OCI-LY7 (cell line): ENCODE results near the gene TNS2. TPM values are rescaled to one million over a fixed set of nuclear protein-coding genes. Genes with fewer than 3 reads are reported as not detected.

Experiments
- BruUV-seq: library from RNA; stranded (reverse); fragments of 400-500 nt; replicated peaks from 2 replicates; lab custom pipeline; 2021; lab: Mats Ljungman, UMichigan
- CTCF ChIA-PET: fragments of 300-600 bp; sonication (Branson Sonifier 250); formaldehyde crosslinking; loops from one replicate; lab custom pipeline; 2022; ENCODE audit warnings: antibody characterized with exemption; ENCODE audit not compliant: unreplicated experiment; lab: Charles Lee
- POLR2A ChIA-PET: fragments of 300-600 bp; sonication (Branson Sonifier 250); formaldehyde crosslinking; loops from one replicate; lab custom pipeline; 2022; ENCODE audit warnings: antibody characterized with exemption; lab: Charles Lee
- DNase-seq: peaks from one replicate; pipeline ENCODE4 v3.0.0-alpha.2; 2015; ENCODE audit warnings: low spot score
- H2AFZ ChIP-seq: fragments of 200-600 bp; sonication (generic), shearing (Covaris generic); 2 replicates; pipeline ENCODE4 v1.6.1; 2014; ENCODE audit warnings: mild to moderate bottlenecking, antibody characterized with exemption, low read length, moderate library complexity
- H3K27ac ChIP-seq: fragments of 200-600 bp; sonication (generic); 2 replicates; pipeline ENCODE4 v1.5.1; 2014; ENCODE audit warnings: mixed run types, low read depth, mild to moderate bottlenecking, moderate library complexity, low read length, inconsistent platforms; ENCODE audit not compliant: poor library complexity, severe bottlenecking
- H3K36me3 ChIP-seq: fragments of 200-600 bp; sonication (generic); 2 replicates; pipeline ENCODE4 v1.6.1; 2014; ENCODE audit warnings: mild to moderate bottlenecking, antibody characterized with exemption, low read length, moderate library complexity, mixed read lengths; ENCODE audit not compliant: insufficient read depth
- H3K4me1 ChIP-seq: fragments of 200-600 bp; sonication (generic); 2 replicates; pipeline ENCODE4 v1.5.1; 2014; ENCODE audit warnings: mild to moderate bottlenecking, low read length; ENCODE audit not compliant: insufficient read depth, poor library complexity, severe bottlenecking
- H3K4me2 ChIP-seq: fragments of 200-600 bp; sonication (generic); 2 replicates; pipeline ENCODE4 v1.6.1; 2014; ENCODE audit warnings: mild to moderate bottlenecking, low read length
- H3K4me3 ChIP-seq: fragments of 200-600 bp; sonication (generic); 2 replicates; pipeline ENCODE4 v1.5.1; 2014; ENCODE audit warnings: mild to moderate bottlenecking, low read depth, low read length; ENCODE audit not compliant: poor library complexity, severe bottlenecking
- H3K79me2 ChIP-seq: fragments of 200-600 bp; sonication (generic); 2 replicates; pipeline ENCODE4 v1.6.1; 2016; ENCODE audit warnings: low read depth, mild to moderate bottlenecking, low read length, moderate library complexity, mixed read lengths; ENCODE audit not compliant: insufficient read depth
- H3K9me2 ChIP-seq: fragments of 200-600 bp; sonication (generic); 2 replicates; pipeline ENCODE4 v1.6.1; 2016; ENCODE audit warnings: mild to moderate bottlenecking, low read length, mixed read lengths; ENCODE audit not compliant: insufficient read depth
- H3K9me3 ChIP-seq: fragments of 200-600 bp; sonication (generic); 2 replicates; pipeline ENCODE4 v1.6.1; 2014; ENCODE audit warnings: mild to moderate bottlenecking, mixed run types, low read length, mixed read lengths
- H4K20me1 ChIP-seq: fragments of 200-600 bp; sonication (generic); 2 replicates; pipeline ENCODE4 v1.6.1; 2014; ENCODE audit warnings: mild to moderate bottlenecking, antibody characterized with exemption, low read length, moderate library complexity, mixed read lengths; ENCODE audit not compliant: insufficient read depth
- CTCF ChIP-seq: fragments of 200-600 bp; sonication (generic); conservative IDR thresholded peaks from 2 replicates; pipeline ENCODE4 v1.5.1; 2014; ENCODE audit warnings: mild to moderate bottlenecking, antibody characterized with exemption, low read length, moderate library complexity, mixed read lengths
- EZH2phosphoT487 ChIP-seq: fragments of 200-600 bp; sonication (generic); IDR thresholded peaks from 2 replicates; pipeline ENCODE4 v1.6.1; 2018; ENCODE audit warnings: low read depth, borderline replicate concordance, mild to moderate bottlenecking, mixed run types, antibody characterized with exemption, low read length, moderate library complexity, mixed read lengths
- intact Hi-C: fragments of 100-400 bp; cut with micrococcal nuclease; formaldehyde crosslinking; loops from one replicate; pipeline ENCODE4 v1.10.0; 2022; ENCODE audit not compliant: unreplicated experiment
- total RNA-seq, 2 experiments: library from RNA; depleted of rRNA in 1 of 2; stranded (reverse); fragments of >200 nt in 1 of 2; shearing (Covaris generic) in 1 of 2; gene quantifications; 2 replicates each; pipeline ENCODE4 v1.2.3, GENCODE V29; 2014 to 2022

The TNS2 gene
- total RNA-seq, 2 experiments from 2014 or later: 0.25 to 1.6 TPM

GRCh38 chr12:53064613-53065436, 15.0 kb downstream of the TNS2 start:
- intact Hi-C loops: no loop called here
- Histone ChIP-seq H3K9me3 (no peaks in the 10 kb centered on the region), H3K36me3 (peaks cover 17% of the 10 kb centered on the region; the same call in 1 of the 2 replicates), H3K27ac (no peak overlapping the region), H3K9me2 (no peaks in the 10 kb centered on the region), H3K4me3 (no peak overlapping the region), H2AFZ (no peak overlapping the region), H3K4me2 (no peak overlapping the region), H3K4me1 (no peaks in the 10 kb centered on the region), H3K79me2 (no peaks in the 10 kb centered on the region), H4K20me1 (no peaks in the 10 kb centered on the region)
- ChIA-PET CTCF (interaction anchor here (0.6 to 2.1 kb wide), 5 partner anchors 8 to 129 kb away, joined by 3 to 13 read pairs (median 7); partner anchors contain the start of gene SPRYD3), POLR2A (interaction anchor here (1.4 to 2.9 kb wide), 2 partner anchors 15 to 38 kb away, joined by 9 to 12 read pairs; partner anchors contain the start of genes SOAT2 and SPRYD3)
- no TSS peak for BruUV-seq
- DNase-seq: no peak
- no peak for TF ChIP-seq CTCF
- no peak for TF ChIP-seq EZH2phosphoT487

DNA sequence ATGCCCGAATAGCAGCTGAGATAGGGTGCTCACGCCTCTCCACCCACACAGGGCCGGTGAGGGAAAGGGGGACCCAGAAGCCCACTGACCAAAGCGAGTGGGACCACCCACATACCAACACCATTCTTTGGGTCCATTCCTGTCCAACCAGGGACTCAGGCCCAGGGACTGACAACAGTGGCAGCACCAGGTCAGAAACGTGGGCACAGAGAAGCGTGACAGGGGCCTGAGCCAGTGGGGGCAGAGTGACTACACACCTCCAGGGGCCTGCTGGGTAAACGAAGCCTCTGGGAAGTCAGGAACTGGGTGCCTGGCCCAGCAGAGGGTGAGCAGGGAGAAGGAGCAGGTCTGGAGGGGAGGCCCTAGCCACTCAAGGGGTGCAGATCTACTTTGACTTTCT, 15.6 kb downstream of the TNS2 start:
- intact Hi-C loops: no loop called here
- Histone ChIP-seq H3K4me1 (no peaks in the 10 kb centered on the region), H3K9me2 (no peaks in the 10 kb centered on the region), H3K36me3 (peaks cover 17% of the 10 kb centered on the region; the same call in 1 of the 2 replicates), H2AFZ (no peak overlapping the region), H3K79me2 (no peaks in the 10 kb centered on the region), H3K4me2 (no peak overlapping the region), H3K9me3 (no peaks in the 10 kb centered on the region), H3K4me3 (no peak overlapping the region), H3K27ac (no peak overlapping the region), H4K20me1 (no peaks in the 10 kb centered on the region)
- TF ChIP-seq CTCF (no peak), EZH2phosphoT487 (no peak)
- ChIA-PET POLR2A (interaction anchor here (0.6 to 2.9 kb wide), 6 partner anchors 14 to 53 kb away, joined by 3 to 12 read pairs (median 3); partner anchors contain the start of genes SOAT2 and SPRYD3), CTCF (interaction anchor here (1.3 to 2.1 kb wide), 4 partner anchors 8 to 37 kb away, joined by 6 to 13 read pairs (median 8); partner anchors contain the start of gene SPRYD3)
- DNase-seq: no peak
- BruUV-seq: no TSS peak
